Hypothalamus (tissue), 51 donors: ENCODE results near the gene CUEDC1.

Experiments used
- DNase-seq, 51 donors: peaks; one replicate each; lab custom pipeline; 2025; lab: John Stamatoyannopoulos, UW

CUEDC1 gene, protein sequence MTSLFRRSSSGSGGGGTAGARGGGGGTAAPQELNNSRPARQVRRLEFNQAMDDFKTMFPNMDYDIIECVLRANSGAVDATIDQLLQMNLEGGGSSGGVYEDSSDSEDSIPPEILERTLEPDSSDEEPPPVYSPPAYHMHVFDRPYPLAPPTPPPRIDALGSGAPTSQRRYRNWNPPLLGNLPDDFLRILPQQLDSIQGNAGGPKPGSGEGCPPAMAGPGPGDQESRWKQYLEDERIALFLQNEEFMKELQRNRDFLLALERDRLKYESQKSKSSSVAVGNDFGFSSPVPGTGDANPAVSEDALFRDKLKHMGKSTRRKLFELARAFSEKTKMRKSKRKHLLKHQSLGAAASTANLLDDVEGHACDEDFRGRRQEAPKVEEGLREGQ

DNA sequence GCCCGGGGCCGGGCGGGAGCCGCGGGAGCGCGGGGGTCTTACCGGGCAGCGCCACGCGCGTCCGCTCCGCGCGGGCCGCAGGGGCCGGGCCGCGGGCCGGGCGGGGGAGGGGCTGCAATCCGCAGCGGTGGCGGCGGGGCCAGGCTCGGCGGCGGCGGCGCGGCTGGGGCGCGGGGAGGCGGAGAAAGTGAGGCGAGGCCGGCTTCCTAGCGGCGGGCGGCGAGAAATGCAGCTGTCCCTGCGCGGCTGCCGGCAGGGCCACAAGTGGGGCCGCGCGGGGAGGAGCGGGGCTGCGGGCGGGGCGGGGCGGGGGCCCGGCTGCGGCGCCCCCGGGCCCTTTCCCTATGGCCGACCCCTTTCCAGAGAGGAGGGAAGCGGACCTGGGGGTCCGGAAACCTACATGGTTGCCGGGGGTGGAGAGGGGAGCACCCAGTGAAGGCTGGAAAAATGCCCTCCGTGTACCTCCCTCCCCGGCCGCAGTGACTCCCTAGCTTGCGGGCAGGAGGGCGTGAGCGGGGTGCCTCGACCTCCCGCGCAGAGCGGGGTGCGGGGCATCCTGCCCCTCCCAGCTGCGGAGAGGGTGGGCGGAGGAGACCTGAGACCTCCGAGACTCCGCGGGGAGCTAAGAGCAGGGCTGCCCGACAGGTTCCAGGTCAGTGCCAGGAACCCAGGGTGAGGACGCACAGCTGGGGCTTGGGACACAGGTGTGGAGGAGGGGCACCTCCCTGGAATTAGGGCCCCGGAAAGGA lies at the start of gene CUEDC1:
Gene CUEDC1 (minus strand): TSS at position 230 of the 749 bp plus-strand sequence. CDS start 69,848 bp downstream, outside the sequence.
- peak in 44 of 51 donors; percentile 20 to 86 (median 64) for DNase-seq

DNA sequence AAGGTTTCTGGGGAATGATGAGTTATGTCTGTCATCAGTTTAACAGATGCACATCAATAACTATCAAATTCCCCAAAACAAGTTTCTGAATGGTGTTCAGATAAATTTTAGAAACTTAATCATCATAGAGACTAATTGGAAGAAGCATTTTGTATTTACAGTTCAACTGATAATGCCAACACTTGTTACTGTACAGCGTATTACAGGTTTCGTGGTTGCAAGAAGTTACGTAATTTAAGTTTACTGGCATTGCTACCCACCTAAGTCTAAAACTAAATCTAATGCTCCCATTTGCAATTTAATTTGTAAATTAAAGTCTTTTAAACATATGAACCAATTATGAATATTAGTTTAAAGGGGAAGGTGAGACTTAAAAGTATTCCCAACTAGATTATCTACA lies 48.8 kb upstream of the CUEDC1 start:
- DNase-seq = no peak

DNA sequence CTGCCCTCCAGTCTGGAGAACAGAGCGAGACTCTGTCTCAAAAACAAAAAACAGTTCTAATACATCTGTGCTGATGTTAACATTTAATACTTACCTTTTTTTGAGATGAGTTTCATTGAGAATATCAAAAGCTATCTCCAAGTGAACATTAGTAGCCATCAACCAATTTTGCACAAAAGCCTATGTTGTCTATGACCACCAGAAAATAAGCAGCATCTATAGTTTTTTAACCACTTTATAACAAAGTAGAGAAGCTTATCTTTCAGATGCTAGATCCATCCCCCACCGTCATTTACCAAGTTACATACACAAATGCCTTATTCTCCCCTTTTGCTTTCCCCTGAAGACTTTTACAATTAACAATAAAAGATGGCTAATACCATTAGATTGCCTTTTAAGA lies 47.8 kb upstream of the CUEDC1 start:
- no peak for DNase-seq

DNA sequence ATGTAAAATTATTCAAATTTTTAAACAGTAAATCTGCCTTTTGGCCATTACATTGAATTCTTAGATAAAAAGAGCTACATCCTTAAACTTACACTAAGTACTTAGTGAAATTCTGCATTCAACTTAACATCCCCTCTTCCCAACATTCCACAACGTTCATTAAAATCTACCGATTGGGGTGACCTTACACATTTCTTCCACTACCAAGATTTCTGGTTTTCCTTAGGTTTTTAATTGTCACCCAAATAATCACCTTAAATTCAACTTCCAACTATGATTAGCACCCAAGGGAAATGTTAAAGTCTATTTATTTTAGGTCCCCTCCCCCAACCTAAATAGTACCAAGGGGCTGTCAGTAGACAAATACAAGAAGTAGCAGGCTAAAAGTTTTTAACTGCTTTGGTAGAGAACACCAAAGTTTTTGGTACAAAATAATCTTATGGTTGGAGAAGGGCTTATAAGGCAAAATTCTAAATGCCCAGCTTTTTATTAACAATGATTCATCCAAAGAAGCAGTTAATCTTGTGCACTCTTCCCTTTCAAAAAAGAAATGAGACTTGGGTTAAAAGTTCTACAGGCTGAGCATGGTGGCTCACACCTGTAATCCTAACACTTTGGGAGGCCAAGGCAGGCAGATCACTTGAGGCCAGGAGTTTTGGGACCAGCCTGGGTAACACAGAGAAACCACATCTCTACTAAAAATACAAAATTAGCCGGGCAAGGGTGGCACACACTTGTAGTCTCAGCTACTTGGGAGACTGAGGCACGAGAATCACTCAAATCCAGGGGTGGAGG lies 47.1 kb upstream of the CUEDC1 start:
- DNase-seq = no peak

DNA sequence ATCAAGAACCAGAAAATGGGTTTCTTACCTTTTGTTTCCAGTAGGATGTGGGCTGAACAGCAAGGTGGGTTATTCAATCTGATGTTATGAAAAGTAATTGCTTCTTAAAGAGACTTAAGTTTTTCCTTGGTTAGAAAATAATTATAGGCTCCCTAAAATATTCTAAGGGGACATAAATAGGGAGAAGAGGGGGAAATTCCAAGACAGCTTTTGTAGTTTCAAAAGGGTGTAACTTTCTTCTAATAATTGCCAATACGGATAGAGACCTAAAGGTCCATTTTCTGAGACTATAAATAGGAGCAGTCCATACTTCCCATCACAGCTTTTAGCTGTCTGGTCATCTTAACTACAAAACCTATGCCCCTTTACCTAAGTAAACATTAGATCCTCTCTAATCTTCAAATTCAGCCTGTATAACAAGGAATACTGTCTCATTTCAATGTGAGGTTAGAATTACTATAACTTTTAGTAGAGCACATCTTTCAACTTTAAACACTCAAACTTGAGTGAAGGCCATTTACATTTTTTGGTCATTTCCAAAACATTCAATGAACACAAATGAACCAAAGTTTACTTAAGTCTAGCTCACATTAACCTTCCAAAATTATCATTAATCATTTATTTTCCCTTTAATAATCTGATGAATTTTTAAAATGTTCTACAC lies 46.4 kb upstream of the CUEDC1 start:
- DNase-seq = no peak

DNA sequence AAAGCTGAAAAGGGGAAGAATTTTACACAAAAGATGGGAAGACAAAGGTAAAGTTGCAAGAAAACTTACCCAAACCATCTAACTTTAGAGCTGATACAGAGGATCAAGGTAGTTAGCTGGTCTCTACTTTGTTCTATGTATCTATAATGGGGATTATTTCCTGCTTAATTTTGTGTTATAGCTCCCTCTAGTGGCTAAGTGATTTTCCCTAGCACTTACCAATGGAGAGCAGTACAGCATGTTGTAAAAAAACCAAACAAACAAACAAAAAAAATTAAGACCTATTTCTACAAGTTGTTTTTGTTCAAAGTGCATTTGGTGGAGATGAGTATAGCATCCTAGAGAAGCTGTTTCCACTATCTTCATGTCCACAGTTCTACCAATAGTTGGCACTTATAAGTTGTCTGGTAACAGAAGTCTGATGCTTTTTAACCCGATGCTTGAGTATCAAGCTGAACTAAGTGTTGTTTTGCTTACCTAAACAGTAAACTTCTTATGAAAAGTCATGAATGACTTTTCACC lies 44.3 kb upstream of the CUEDC1 start:
- peak in 1 of 51 donors; percentile 49 for DNase-seq

DNA sequence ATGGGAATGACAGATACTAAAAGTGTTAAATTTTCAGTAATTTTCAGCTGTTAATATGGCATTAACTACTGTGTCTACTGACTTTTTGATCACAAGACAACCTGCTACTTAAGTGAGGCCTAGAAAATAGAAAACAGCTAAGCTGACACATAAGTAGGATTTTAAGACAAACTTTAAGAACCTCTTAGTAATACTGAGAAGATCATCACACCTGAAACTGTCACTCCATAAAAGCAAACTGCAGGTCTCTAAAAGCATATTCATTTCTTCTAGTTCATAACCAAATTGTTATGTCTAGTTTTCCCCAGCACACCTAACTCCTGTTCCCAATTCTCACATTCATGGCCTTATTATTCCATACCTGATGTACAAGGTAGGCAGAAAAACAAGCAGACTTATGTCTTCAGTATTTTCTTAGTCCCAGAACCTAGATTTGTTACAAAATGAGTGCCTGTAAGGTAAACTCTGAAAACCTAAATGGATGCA lies 43.8 kb upstream of the CUEDC1 start:
- DNase-seq = no peak

DNA sequence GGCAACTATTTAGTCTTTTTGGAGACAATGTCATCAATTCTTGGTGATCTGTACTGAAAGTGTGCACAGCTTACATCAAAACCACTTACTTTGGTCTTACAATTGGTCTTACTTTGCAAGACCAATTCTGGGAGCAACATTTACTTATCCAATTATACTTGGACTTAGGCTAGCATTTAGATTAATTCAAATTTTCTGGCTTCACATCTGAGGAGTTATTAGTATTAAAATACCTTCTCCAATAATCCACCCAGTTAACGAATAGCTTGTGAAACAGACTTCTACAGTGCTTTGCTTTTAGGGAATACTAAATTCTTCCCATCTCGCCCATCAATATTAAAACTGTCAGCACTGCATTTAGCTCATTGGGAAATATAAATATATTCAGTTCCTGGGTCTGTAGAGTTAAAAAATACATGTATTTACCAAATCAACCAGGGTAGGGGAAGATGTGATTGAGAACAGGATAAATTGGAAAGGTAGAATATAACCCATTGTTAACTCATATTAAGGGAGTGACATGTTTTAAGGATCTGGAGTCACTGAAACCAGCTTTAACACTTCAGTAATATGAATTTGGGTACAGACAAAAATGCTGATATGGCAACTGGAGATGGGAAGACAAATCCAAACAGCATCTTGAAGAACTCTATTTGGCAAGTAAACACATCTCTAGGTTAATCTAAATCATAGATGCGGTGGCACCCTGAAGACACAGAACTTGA lies 42.0 kb upstream of the CUEDC1 start:
- no peak for DNase-seq

DNA sequence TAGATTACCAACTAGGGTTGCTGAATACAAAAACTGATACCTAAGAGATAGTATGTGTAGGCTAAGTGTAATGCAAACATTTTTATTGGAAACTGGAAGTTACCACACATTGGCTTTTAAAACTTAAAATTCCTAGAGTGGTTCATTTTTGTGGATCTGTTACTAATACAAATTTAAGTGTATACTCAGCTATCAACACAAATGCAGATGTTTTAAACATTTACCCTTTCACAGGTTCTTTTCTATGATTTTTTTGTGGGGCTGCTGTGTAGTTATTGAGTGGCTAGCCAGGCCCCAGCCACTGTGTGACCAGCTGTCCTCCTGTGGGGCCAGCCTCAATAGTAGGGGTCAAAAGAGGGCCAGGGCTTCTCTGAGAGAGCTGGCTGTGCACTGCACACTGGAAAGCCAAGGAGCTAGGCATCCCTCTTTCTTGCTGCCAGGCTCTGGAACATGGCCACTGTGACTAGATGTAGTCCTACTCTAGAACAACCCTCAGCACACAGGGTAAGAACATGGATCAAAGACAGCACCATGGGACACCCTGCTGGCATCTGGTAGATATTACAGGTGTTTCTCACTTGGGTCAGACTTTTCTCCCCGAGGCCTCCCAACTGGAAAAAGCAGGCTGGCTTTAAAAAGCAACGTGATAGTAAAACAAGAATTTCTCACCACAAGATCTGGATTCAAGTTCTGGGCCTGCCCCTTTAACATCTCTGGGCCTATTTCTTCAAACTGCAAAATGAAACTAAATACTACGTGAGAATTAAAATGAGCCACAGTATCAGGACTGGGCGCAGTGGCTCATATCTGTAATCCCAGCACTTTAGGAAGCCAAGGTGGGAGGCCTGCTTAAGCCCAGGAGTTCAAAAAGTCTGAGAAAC lies 40.1 kb upstream of the CUEDC1 start:
- DNase-seq = peak in 39 of 51 donors; percentile 7 to 81 (median 47)

DNA sequence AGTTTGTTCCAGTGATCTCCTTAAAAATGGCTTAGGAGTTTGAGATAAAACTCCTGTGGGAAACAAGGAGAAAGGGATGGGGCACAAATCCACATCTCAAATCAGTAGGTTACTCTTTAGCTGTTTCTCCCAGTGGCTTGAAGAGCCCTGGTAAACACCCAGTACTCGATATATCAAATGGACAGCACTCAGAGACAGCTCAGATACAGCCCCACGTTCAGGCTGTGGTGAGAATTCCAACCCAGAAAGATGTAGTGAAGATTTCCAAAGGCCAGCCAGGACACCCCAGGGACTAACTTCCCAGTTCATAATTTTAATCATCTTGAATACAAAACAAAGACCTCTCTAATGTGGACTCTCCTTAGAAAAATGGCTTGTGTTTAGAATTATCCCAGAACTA lies 39.2 kb upstream of the CUEDC1 start:
- DNase-seq = no peak

DNA sequence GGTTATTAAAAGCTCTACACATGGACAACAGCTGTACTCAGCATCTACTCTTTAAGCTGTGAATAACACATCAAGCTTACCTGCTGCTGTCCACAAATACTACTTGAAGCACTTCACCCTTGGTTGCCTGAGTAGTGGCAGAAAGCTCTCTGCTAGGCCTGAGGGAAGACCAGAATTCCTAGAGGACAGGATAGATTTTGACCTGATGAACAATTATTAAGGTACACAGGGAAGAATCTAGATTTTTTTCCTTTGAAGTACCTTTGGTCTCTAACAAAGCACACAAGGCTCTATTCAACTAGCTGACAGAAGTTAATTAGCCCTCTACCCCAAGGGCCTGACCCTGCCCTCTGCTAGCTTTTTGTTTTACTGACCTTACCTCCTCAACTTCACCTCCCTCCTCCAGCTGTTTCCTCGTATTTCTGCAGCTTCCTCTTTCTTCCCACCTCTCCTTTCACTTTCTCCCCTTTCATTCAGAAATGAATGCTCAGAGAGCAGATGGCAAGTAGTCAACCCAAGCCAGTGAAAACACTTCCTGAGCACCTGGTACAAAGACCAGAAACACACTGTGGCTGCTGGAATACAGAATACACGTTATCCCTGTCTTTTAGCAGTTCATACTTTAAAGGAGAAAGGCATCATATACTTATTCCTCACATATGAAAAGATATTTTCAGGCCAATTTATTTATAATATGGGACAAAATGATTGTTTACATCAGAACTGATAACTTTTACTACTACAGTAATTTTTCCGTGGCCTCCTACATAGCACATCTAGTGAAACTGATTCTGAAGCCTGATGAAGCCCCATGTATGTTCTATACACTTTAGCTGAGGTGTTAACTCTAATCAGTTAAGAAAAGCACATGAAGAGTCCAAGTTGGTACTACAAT lies 38.5 kb upstream of the CUEDC1 start:
- no peak for DNase-seq

DNA sequence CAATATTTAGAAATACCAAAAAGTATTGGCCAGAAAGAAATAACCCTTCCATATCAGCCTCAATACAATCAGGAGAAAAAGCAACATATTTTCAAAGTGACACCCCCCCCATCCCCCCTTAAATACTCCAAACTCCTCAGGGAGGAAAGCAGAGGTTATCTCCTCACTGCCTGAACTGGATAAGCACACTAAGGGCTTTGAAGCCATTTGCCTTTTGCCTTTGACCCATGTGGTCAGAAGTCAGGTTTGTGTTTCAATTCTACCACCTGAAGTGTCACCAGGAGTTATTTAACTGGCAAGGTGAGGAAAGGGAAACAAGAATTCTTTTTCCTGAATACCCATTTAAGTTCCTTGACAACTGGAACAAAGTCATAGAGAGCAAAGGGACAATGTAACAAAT lies 36.3 kb upstream of the CUEDC1 start:
- DNase-seq = no peak

DNA sequence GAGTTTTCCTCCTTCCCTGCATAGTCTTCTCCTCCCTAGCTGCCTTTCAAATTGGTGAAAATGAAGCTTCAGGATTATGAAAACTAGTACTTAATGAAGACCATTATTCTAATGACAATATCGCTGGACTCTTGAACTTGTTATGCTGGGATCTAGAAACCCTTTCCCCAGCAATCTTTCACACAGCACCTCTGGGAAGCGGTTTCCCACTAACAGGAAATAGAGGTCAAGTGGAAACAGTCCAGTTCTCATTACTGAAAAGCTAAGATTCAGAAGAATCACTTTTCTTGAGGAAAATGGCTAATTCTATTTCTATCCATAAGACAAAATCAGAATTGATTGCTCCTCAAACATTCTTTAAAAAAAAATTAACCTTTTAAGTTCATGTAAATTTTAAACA lies 34.8 kb upstream of the CUEDC1 start:
- DNase-seq = no peak

DNA sequence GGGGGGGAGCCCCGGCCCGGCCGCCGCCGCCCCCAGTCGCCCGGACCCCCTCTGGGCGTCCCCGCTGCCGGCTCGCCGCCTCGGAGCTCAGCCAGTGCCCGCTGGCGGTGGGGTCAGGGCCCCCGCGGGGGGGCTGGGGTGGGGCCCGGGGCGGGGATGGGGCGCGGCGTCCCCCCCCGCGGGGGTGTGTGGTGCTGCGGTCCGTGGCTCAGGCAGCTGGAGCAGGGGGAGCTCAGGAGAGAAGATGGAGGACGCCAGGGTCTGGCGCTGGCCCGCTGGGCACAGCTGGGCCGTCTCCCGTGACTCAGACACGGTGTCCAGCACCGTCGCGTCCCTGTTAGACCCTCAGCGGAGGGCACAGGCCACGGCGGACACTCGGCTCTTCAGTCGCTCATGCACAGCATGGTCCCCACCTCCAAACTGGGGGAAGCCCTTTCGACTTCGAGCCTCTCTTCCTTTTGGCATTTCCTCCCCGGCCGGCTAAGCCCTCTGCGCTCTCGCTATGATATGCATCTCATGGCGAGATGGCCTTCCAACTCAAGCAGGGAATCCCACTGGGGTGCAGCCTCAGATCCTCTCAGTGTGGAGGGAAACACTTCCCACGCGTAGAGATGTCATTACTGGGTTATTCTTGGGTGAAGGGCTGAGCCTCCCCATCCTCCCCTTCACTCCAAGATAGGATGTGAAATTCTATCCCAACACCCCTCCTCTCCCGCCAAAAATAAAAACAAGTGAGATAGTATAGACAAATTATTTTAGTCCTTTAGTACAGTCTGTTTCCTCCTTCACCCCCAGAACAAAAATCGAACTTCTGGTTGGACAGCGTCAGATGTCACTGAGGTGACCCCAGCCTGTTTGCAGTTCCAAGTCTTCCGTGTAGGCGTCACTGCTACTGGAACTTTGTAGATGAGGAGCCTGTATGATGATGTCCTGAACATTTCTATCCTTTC lies 33.4 kb upstream of the CUEDC1 start:
- peak in 44 of 51 donors; percentile 53 to 90 (median 76) for DNase-seq

DNA sequence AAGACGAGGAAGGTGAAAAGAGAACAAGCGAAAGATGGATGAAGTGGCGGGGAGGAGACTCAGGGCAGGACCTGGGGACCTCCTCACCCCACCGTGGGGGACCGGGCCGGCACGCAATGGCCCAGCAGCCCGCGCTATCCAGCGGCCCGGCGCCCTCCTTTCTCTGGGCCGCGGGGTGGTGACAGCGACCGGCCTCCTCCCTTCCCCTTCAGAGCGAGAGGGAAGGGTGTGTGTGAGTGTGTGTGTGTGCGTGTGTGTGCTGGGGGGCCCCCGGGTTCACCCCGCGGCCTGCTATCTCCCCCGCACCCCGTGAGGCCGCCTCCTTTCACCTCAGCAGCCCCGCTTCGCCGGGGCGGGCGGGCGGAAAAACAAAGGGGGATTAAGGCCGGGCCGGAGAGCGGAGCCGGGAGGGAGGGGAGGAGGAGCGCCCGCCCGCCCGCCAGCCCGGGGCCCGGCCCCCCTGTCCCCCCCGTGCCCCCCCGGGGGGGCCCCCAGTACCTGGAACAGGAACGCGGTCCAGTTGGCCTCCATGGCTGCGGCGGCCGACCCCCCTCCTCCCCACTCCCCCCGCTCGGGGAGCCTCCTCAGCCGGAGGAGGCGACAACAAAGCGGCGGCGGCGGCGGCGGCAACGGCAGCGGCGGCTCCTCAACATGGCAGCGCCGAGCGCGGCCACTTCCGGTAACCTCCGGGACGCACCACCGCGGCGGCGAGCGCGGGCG lies 32.5 kb upstream of the CUEDC1 start, which contains the start of gene VEZF1:
Gene VEZF1 (minus strand): TSS at position 674 of the 720 bp plus-strand sequence. CDS start 143 bp downstream, at position 531.
- DNase-seq = peak in 49 of 51 donors; percentile 41 to 96 (median 78)
